NCI-H82 (cell line): ENCODE results near the gene FTSJ3.
A peak's percentile ranks its signal among the peaks of the same experiment; 100 is the strongest.
"Not testable (repeated sequence)": the region's sequence is repeated elsewhere in the genome, so short reads cannot be mapped to it uniquely, and the experiment has no call there.

Source experiments
- DNase-seq: peaks from one replicate; lab custom pipeline; 2025; lab: John Stamatoyannopoulos, UW

FTSJ3 gene

GRCh38 chr17:63843387-63843888 lies 16.0 kb upstream of the FTSJ3 start:
- DNase-seq: not testable (repeated sequence)

DNA sequence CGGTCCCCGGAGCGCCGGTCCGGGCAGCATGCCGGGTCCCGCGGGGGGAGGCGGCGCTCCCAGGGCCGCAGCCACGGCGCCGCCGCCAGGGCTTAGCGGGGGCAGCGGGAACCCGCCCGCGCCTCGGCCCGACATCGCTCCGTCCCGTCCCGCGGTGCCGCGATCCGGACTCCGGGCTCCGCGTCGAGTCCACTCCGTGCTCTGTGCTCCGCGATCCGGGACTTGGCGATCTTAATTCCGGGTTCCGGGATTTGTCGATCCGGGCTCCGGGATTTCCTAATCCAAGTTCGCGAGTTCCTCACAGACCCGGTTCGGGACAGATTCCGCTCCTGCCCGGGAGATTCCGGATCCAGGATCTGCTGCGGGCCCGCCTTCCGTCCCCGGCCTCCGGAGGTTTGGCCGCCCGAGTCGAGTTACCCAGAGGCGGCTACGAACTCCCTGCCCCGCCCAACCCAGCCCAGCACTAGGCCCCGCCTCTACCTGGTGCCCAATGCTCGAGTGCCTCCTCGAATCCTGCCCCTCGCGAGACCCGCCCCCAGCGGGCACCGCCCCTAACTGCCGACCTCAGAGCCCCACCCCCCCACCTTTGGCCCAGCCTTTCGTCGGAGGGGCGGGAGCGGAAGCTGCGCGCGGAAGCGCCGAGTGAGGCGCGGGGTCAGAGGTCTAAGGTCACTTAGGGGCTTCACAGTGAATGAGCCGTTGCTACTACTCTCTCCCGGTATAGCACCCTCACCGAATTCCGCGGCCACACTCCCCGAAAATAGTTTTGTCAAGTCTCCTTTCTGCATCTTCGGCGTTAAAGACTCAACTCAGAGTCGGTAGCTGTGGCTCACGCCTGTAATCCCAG lies 15.3 kb upstream of the FTSJ3 start, which contains the start of gene SMARCD2:
Gene SMARCD2 (minus strand): TSS at position 146 of the 847 bp plus-strand sequence. CDS start 11 bp downstream, at position 135.
- DNase-seq: peak; percentile 99

GRCh38 chr17:63842173-63842539 lies 14.7 kb upstream of the FTSJ3 start:
- DNase-seq: peak; percentile 73

DNA sequence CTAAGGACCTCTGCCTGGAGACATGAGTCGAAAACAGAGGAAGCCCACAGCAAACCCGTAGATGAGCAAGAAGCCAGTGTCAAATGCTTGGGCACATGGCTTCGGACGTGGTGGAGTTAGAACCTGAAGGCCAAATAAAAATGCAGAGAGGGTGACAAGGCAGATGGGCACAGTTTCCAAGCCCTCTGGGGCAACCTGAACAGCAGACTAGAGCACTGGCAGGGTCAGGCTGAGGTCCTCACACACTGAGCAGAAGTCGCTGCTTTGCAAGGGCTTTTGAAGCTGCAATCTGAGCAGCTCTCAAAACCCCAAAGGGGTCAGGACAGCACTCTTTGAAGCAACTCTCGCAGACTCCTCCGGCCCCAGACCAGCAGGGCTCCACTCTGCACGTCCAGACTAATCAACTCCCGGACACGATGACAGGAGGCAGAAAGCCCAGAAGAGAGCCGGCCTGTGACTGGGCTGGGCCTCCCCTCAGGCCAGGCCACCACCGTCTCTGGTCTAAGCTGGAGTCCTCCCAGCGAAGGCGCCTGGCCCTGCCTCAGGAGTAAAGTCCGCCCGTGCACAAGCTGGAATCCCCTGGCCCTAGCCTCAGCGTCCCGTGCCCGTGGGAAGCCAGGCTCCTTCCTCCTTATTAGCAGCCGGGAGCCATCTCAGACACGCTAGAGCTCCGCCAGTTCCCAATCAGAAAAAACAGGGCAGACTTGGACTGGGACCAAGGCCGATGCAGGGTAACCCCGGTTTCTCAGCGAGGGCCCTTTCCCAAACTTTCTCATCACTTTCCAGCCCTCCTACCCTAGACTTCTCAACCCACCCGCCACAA lies 14.1 kb upstream of the FTSJ3 start:
- peak; percentile 65 for DNase-seq

GRCh38 chr17:63840591-63841349 lies 13.3 kb upstream of the FTSJ3 start:
- DNase-seq: peak; percentile 43

- peak; percentile 41 for DNase-seq
Observed at GRCh38 chr17:63838631-63839171, 11.2 kb upstream of the FTSJ3 start.

GRCh38 chr17:63837962-63838600 lies 10.6 kb upstream of the FTSJ3 start:
- DNase-seq: no peak

DNA sequence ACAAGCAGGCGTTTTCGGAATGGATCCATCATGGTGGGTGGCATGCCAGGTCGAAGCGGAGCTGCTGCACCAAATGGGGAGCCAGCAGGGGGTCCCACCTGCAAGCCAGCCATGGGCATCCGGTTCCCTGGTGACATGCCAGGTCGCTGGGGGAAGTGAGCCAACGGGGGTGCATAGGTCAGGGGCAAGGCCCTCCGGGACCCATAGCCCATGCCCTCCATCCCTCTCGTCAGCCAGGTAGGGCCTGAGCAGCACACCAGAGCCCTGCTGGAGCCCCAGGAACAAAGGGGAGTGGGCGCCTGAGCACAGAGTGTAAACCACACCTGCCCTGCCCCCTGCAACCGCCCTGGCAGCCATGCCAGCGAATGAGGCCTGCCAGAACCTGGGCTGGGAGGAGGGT lies 10.0 kb upstream of the FTSJ3 start:
- no peak for DNase-seq

DNA sequence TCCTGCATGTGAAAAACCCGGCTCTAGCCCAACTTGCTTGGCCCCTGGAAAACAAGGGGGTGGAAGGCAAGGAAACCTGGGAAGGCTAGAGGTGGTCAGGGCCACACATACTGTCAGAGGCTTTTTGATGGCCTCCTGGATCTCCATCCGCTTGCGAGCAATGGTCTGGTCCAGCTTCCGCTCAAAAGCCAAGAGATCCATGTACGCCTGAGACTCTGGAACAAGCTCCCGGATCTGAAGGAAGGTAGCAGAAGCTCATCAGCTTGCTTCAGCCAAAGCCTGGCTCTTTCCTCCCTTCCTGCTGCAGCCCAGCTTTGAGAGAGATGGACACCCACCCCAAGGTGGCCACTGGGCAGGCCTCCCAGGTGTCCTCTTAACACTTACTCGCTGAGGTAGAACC lies 9.3 kb upstream of the FTSJ3 start:
- no peak for DNase-seq

DNA sequence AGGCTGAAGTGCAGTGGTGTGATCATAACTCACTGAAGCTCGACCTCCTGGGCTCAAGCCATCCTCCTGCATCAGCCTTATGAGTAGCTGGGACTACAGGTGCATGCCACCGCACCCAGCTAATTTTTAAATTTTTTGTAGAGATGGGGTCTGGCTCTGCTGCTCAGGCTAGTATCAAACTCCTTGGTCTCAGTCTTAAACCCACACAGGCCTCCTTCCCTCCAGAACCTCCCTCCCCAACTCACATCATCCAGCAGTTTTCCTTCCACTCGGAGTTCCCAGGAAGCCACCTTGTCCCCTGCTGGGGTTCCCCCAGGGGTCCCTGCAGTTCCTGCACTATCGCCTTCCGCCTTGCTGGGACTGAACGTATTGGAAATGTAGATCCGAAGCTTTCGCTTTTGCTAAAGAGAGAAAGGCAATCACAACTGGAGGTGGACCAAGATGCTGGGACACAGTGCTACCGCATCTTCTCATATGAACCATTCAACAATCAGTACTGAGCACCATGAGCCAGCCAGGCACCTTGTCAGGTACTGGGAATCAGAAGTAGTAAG lies 7.8 kb upstream of the FTSJ3 start:
- DNase-seq: no peak

DNA sequence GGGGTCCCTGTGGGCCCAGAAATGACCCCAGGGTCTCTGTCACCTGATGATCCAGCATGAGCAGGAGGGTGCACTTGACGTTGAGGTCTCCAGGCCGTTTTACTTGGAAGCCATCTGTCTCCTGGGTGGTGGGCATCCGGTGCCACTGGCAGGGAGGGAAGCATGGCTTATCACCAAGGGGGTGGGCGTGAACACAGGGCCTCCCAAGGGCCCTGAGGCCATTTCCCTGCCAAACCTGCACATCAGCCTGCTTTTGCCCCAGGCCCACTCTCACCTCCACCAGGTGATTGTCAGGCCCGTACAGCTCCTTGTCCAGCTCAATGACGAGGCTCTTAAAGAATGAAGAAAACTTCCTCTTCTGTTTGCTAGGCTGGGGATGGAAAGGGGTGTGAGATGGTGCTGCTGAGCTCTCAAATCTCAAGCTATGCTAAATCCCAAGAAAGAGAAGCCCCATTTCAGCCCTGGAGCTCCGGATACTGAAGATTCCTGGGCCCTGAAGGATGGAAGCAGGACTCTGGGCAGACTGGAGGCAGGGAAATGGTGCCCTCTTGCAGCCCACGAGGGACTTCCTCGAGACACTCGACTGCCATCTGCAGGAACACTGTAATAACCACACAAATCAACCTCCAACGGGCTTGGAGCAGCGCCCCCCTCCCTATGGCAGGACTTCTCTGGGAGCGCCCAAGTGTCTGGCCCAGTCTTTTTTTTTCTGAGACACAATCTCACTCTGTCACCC lies 7.1 kb upstream of the FTSJ3 start:
- DNase-seq: peak; percentile 83

- DNase-seq: no peak
Observed at GRCh38 chr17:63833741-63834373, 6.4 kb upstream of the FTSJ3 start.

- peak; percentile 65 for DNase-seq
Observed at GRCh38 chr17:63833026-63833740, 5.7 kb upstream of the FTSJ3 start.

- DNase-seq: no peak
Observed at GRCh38 chr17:63832455-63832854, 5.0 kb upstream of the FTSJ3 start.

GRCh38 chr17:63832014-63832413 lies 4.6 kb upstream of the FTSJ3 start:
- no peak for DNase-seq

DNA sequence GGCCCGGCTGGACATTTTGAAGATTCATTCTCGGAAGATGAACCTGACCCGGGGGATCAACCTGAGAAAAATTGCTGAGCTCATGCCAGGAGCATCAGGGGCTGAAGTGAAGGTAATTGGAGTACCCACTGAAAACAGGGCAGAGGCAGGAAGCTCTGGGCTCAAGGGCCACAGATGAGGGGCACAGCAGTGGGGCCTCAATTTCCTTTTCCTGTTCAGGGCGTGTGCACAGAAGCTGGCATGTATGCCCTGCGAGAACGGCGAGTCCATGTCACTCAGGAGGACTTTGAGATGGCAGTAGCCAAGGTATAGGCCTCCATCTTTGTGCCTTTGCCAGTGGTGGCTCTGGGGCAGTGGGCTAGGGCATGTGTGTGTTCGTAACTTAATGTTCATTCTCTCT lies 4.0 kb upstream of the FTSJ3 start:
- DNase-seq: no peak

DNA sequence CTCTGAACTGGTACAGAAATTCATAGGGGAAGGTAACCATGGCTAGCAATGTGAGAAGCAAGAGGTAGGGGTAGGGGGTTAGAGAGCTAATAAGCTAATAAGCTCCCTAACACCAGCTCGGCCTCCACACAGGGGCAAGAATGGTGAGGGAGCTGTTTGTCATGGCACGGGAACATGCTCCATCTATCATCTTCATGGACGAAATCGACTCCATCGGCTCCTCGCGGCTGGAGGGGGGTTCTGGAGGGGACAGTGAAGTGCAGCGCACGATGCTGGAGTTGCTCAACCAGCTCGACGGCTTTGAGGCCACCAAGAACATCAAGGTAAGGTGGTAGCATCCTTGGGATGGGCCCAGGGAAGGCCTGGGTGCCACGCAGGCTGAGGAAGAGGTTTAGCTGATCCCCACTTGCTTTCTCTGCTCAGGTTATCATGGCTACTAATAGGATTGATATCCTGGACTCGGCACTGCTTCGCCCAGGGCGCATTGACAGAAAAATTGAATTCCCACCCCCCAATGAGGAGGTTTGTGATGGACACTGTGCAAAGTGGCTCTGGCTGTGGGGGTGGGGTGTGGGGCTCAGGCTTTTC lies 3.5 kb upstream of the FTSJ3 start:
- no peak for DNase-seq

DNA sequence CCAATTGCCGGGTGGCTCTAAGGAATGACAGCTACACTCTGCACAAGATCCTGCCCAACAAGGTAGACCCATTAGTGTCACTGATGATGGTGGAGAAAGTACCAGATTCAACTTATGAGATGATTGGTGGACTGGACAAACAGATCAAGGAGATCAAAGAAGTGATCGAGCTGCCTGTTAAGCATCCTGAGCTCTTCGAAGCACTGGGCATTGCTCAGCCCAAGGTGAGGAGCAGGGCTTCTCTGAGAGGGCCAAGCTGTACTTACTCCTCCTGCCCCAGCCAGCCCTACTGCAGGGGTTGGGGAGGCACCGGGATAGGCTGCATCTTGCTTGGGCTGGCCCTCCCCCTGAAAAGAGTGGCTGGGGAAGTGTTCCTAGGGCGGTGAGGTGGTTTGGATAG lies 2.8 kb upstream of the FTSJ3 start:
- no peak for DNase-seq

DNA sequence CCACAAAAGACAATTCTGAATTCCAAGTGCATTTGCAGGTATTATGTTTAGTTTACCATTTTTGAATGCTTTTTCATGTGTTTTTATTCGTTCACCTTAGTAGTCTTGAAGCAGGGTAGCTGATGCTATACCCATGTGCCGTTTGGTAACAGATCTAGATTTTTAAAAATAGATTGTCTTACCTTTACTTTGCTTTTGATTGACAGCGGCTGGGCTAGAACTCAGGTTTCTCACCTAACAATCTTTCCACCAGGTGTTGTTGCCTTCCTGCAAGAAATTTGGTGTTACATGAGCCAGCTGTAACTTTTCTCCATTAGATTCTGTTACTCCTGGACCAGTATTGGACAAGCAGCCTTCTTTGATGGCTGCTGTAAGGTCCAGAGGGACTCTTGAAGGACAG lies 1.5 kb upstream of the FTSJ3 start:
- no peak for DNase-seq
